Fibroblast of villous mesenchyme (primary cell): Measurements from ENCODE around the gene ABLIM1. TPM values are rescaled to one million over a fixed set of nuclear protein-coding genes. Genes with fewer than 3 reads are reported as not detected.

Source experiments
- DNase-seq: peaks from one replicate; pipeline ENCODE4 v3.0.0-alpha.2; 2010; ENCODE audit warnings: low read depth
- H3K4me3 ChIP-seq: 2 replicates; pipeline ENCODE4 v1.5.1; 2011; ENCODE audit warnings: low read depth, mild to moderate bottlenecking, low read length
- CTCF ChIP-seq: IDR thresholded peaks from 2 replicates; pipeline ENCODE4 v1.5.1; 2012; ENCODE audit warnings: low read depth, mild to moderate bottlenecking, low read length; ENCODE audit not compliant: insufficient read depth
- total RNA-seq: library from RNA; depleted of rRNA; stranded (reverse); fragments of >200 nt; gene quantifications from 2 replicates; pipeline ENCODE4 v1.2.3, GENCODE V29; 2012

The ABLIM1 gene
- total RNA-seq, 1 donor = 18.6 TPM

- H3K4me3 ChIP-seq = no peak overlapping the region
- DNase-seq = no peak
- no peak for TF ChIP-seq CTCF
These were observed 22.6 kb upstream of the ABLIM1 start for GRCh38 chr10:114680543-114681117.

DNA sequence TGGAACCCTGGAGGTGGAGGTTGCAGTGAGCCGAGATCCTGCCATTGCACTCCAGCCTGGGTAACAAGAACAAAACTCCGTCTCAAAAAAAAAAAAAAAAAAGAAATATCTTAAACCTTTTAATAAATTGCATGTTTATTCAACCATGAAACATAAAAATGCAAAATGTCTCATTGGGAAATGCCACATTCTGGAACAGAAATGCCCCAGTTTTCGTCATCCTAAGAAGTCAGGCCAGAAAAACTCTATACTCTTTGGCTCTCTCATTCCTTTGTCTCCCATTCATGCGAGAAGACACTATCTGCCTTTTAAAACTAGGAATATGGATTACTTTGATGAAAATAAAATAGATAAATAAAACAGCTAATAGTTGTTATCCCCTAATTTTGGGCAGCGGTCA is 21.5 kb upstream of the ABLIM1 start:
- TF ChIP-seq CTCF = no peak
- H3K4me3 ChIP-seq = no peak overlapping the region
- DNase-seq = no peak

GRCh38 chr10:114678820-114679219 is 20.7 kb upstream of the ABLIM1 start:
- no peak for DNase-seq
- H3K4me3 ChIP-seq = no peak overlapping the region
- no peak for TF ChIP-seq CTCF

- H3K4me3 ChIP-seq = no peak overlapping the region
- DNase-seq = no peak
- TF ChIP-seq CTCF = no peak
These were observed 20.3 kb upstream of the ABLIM1 start for GRCh38 chr10:114678336-114678735.

DNA sequence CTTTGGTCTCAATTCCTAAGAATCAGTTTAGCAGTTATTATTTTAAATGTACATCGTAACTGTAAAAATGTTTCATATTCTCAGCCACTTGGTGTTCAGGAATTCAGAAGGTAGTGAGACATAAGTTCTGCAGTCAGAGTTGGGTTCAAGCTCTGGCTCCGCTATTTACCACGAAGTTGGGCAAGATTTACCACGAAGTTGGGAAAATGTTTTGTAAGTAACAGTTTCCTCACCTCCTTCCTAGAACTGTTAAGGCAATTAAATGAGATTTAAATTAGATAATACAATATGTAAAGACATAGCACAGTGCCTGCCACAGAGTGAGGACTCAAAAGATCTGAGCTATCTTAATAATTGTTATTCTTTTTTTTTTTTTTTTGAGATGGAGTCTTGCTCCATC is 16.3 kb upstream of the ABLIM1 start:
- TF ChIP-seq CTCF = no peak
- DNase-seq = no peak

DNA sequence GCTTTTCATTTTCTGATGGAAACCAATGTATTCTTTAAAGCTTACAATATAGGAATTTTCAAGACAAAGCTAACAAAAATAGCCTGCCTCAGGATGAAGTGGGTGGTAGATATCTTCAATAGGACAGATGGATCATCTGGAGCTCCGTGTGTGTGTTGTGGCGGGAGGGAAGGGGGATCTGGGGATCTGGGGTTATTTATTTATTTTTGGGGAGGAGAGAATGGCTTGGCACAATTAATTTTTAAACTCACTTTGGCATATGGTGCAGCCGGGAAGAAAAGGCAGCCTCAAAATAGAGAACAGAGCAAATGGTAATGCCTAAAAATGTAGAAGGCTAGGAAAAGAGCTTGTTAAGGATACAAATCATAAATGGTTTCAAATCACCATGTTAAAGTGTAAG is 11.6 kb upstream of the ABLIM1 start:
- no peak overlapping the region for H3K4me3 ChIP-seq
- TF ChIP-seq CTCF = no peak
- DNase-seq = no peak

More for the DNA sequence above, 16.3 kb upstream of the ABLIM1 start:
- H3K4me3 ChIP-seq = no peak overlapping the region
